ENCODE measurements around the gene TRRAP. TPM values are rescaled to one million over a fixed set of nuclear protein-coding genes. Genes with fewer than 3 reads are reported as not detected.

The TRRAP gene
- total RNA-seq, 4 donors from 2014 or later: 19.7 to 62.3 (median 31.1) TPM

- no peaks in the 10 kb centered on the region for H3K36me3 ChIP-seq
These were observed 32.1 kb downstream of the TRRAP start for GRCh38 chr7:98910427-98910826.

GRCh38 chr7:98911916-98912315, 33.6 kb downstream of the TRRAP start:
- intact Hi-C loops (cut with DNase I; ENCODE audit: low total_unique reads): no loop called here
- H3K36me3 ChIP-seq: no peaks in the 10 kb centered on the region

More at GRCh38 chr7:98910427-98910826, 32.1 kb downstream of the TRRAP start:
- H3K27ac ChIP-seq: no peak overlapping the region
- no peaks in the 10 kb centered on the region for H3K4me1 ChIP-seq
- H3K4me3 ChIP-seq: no peak overlapping the region
- H3K27me3 ChIP-seq: no peaks in the 10 kb centered on the region
- TF ChIP-seq POLR2A (IDR thresholded peaks at IDR 0.05) (no peak), CTCF (IDR thresholded peaks at IDR 0.05) (no peak)
- no peak for DNase-seq
- intact Hi-C loops (cut with DNase I; ENCODE audit: low total_unique reads): no loop called here
- no peaks in the 10 kb centered on the region for H3K9me3 ChIP-seq

GRCh38 chr7:98913026-98913425, 34.7 kb downstream of the TRRAP start:
- Histone ChIP-seq H3K27me3 (no peaks in the 10 kb centered on the region), H3K4me3 (no peak overlapping the region), H3K4me1 (no peaks in the 10 kb centered on the region), H3K36me3 (no peaks in the 10 kb centered on the region), H3K27ac (no peak overlapping the region), H3K9me3 (no peaks in the 10 kb centered on the region)
- intact Hi-C loops (cut with DNase I; ENCODE audit: low total_unique reads): no loop called here
- TF ChIP-seq POLR2A (IDR thresholded peaks at IDR 0.05): no peak
- no peak for TF ChIP-seq CTCF (IDR thresholded peaks at IDR 0.05)
- no peak for DNase-seq

More at GRCh38 chr7:98911916-98912315, 33.6 kb downstream of the TRRAP start:
- H3K4me1 ChIP-seq: no peaks in the 10 kb centered on the region
- no peak overlapping the region for H3K27ac ChIP-seq
- H3K9me3 ChIP-seq: no peaks in the 10 kb centered on the region
- DNase-seq: no peak
- no peaks in the 10 kb centered on the region for H3K27me3 ChIP-seq
- no peak overlapping the region for H3K4me3 ChIP-seq
- TF ChIP-seq POLR2A (IDR thresholded peaks at IDR 0.05) (no peak), CTCF (IDR thresholded peaks at IDR 0.05) (no peak)

- no peaks in the 10 kb centered on the region for H3K36me3 ChIP-seq
- intact Hi-C loops (cut with DNase I; ENCODE audit: low total_unique reads): no loop called here
These were observed 35.3 kb downstream of the TRRAP start for GRCh38 chr7:98913612-98914011.

GRCh38 chr7:98917331-98917730, 39.0 kb downstream of the TRRAP start:
- no peaks in the 10 kb centered on the region for H3K36me3 ChIP-seq

More at GRCh38 chr7:98913612-98914011, 35.3 kb downstream of the TRRAP start:
- Histone ChIP-seq H3K27ac (no peak overlapping the region), H3K4me1 (no peaks in the 10 kb centered on the region), H3K4me3 (no peak overlapping the region), H3K27me3 (no peaks in the 10 kb centered on the region), H3K9me3 (no peaks in the 10 kb centered on the region)
- TF ChIP-seq POLR2A (IDR thresholded peaks at IDR 0.05): no peak
- TF ChIP-seq CTCF (IDR thresholded peaks at IDR 0.05): no peak
- DNase-seq: no peak

More at GRCh38 chr7:98917331-98917730, 39.0 kb downstream of the TRRAP start:
- TF ChIP-seq POLR2A (IDR thresholded peaks at IDR 0.05): no peak
- no peak for TF ChIP-seq CTCF (IDR thresholded peaks at IDR 0.05)
- no peak for DNase-seq
- Histone ChIP-seq H3K4me3 (no peak overlapping the region), H3K27ac (no peak overlapping the region), H3K27me3 (no peaks in the 10 kb centered on the region), H3K4me1 (no peaks in the 10 kb centered on the region), H3K9me3 (no peaks in the 10 kb centered on the region)
- intact Hi-C loops (cut with DNase I; ENCODE audit: low total_unique reads): no loop called here
